NCI-H748 (cell line): ENCODE measurements around the gene ZNF76.

ENCODE experiments used
- DNase-seq: peaks from one replicate; lab custom pipeline; 2025; ENCODE audit not compliant: unreplicated experiment; lab: John Stamatoyannopoulos, UW

ZNF76 gene

DNA sequence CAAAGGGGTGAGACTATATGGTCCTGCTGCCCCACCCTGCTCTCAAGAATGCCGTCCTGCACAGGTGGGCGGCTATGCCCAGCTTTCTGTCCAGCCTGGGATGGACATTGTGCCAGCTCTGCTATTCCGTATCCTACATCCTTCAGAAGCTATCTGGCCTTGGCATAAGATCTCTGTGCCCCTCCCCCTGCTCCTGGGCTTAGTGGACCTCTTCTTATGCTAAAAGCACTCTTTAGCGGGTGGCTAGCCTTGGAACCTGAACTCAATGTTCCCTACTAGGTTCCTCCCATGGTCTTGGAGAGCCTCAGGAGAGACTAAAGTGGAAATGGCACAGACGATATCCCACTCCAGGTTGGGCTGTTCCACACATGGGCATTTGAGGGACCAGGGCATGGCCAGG lies 23.3 kb upstream of the ZNF76 start:
- DNase-seq: no peak

DNA sequence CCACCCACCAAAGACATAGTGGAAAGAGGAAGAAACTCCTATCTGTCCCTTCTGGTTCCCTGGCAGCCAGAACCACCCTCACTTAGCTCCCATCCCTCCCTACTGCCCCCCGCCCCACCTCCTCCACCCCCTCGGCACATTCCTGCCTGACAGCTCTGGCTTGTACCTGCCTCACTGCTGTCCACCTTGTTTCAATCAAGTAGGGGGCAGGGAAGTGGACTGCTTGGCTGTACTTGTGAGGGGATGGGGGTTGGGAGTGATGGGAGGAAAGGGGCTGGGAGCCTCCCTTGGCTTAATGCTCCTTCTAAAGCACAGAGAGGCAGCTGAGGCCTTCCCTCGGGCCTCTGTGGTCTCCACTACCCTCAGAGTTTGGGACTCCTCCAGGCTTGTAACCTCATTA lies 22.1 kb upstream of the ZNF76 start:
- DNase-seq: no peak

DNA sequence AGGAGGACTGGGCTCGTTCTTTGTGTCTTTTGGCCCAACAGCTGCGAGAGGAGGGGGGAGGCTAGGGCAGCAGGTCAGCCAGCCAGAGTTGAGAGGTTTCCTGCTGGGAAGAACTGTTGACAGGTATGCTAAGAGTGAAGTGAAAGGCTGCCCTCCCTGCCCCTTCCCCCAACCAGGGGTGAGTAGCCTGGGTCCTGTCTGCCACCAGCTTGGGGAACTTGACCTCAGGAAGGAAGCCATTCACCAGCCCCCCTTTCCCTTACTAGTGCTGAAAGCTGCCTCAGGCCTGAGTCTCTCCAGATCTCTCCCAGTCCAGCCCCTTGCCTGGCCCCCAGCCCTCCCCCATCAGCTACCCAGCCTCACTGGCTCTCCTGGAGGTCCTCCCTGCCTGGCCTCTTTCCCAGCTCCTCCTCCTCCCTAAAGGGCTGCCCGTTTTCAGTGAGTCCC lies 20.7 kb upstream of the ZNF76 start:
- DNase-seq: no peak

DNA sequence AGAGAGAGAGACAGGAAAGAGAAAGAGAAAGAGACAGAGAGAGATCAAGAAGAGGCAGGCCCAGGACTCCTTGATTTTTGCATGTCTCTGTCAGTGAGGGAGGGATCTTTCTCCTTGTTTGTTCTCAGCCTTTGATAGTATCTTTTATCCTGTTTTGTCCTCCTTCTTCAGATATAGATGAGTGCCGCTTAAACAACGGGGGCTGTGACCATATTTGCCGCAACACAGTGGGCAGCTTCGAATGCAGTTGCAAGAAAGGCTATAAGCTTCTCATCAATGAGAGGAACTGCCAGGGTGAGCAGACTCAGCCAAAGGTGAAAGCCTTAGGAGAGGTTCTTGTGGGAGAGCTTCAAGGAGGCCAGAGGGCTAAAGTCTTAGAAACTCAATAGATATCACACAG lies 20.0 kb upstream of the ZNF76 start:
- DNase-seq: no peak

DNA sequence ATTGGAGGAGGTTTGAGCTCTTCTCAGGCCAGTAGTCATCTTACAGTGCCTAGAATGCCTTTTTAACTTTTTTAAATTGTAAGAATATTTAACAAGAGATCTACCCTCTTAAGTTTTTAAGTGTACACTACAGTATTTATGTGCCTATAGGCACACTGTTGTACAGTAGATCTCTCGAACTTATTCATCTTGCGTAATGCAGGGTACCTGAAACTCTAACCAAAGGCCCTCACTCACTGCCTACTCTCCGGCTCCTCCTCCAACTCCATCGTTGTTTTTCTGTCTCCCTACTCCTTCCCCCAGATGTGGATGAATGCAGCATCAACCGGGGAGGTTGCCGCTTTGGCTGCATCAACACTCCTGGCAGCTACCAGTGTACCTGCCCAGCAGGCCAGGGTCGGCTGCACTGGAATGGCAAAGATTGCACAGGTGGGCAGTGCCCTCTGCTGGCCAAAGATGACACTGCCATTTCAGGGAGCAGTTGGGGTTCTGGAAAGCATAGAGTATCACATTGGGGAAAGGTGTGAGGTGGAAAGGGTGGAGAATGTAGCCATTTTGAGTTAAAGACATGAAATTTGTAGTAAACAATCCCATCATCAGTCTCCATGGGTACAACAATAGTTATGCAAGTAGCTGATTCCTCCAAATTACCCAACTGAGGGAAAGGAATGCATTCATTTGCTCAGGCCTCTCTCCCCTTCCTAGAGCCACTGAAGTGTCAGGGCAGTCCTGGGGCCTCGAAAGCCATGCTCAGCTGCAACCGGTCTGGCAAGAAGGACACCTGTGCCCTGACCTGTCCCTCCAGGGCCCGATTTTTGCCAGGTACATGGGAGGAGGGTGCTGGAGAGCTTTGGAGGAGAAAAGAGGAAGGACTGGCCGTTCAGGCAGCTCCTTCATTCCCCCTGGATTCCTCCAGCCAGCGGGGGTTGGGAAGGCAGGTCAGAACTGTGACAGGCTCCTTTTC lies 18.4 kb upstream of the ZNF76 start:
- DNase-seq: peak; percentile 76

DNA sequence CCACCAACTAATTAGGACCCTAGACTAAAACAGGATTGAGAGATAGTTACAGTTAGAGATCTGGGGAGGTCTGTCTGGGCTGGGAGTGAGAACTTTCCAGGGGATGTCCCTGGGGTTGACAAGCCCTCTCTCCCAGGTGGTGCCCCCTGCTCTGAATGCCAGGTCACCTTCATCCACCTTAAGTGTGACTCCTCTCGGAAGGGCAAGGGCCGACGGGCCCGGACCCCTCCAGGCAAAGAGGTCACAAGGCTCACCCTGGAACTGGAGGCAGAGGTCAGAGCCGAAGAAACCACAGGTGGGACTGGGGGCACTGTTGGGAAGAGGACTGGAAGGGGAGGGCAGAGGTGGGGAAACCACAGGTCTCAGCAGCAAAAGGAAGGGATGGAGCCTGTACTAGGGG lies 17.0 kb upstream of the ZNF76 start:
- no peak for DNase-seq

DNA sequence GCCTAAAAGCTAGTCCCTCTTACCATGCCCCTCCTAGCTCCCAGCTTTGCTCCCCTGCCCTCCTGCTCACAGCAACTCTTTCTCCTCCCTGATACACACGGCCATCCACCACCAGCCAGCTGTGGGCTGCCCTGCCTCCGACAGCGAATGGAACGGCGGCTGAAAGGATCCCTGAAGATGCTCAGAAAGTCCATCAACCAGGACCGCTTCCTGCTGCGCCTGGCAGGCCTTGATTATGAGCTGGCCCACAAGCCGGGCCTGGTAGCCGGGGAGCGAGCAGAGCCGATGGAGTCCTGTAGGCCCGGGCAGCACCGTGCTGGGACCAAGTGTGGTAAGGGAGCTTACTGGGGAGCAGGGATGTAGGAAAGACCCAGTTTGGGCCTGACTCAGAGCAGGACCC lies 16.6 kb upstream of the ZNF76 start:
- no peak for DNase-seq

DNA sequence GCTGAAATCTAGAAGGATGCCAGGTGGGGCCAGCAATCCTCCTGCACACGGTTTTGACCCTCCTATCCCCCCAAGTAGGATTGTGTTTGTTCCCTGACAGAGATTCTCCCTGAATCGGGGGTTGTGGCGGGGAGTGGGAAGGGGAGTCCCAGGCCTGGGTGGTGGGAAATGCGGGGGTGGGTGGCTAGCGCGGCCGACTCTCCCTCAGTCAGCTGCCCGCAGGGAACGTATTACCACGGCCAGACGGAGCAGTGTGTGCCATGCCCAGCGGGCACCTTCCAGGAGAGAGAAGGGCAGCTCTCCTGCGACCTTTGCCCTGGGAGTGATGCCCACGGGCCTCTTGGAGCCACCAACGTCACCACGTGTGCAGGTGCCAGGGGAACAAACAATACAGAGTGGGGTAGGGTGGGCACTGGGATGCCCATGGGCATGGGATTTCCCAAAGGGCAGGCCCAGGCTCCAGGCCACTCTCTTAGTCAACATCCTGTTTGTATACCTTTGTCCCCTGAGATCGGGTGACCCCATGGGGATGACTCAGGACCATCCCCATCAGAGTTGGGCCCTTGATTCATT lies 16.1 kb upstream of the ZNF76 start:
- DNase-seq: no peak

DNA sequence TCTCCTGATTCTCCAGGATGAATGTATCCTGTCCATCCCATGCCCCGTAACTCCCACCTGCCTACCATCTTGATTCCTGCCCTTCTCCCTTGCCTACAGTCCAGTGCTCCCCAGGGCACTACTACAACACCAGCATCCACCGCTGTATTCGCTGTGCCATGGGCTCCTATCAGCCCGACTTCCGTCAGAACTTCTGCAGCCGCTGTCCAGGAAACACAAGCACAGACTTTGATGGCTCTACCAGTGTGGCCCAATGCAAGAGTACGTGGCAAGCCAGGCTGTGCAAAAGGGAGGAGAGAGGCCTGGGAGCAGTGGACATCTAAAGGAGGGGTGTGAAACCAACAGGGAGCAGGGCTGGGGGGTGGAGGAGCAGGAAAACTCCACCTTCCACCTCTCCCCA lies 15.0 kb upstream of the ZNF76 start:
- DNase-seq: no peak

DNA sequence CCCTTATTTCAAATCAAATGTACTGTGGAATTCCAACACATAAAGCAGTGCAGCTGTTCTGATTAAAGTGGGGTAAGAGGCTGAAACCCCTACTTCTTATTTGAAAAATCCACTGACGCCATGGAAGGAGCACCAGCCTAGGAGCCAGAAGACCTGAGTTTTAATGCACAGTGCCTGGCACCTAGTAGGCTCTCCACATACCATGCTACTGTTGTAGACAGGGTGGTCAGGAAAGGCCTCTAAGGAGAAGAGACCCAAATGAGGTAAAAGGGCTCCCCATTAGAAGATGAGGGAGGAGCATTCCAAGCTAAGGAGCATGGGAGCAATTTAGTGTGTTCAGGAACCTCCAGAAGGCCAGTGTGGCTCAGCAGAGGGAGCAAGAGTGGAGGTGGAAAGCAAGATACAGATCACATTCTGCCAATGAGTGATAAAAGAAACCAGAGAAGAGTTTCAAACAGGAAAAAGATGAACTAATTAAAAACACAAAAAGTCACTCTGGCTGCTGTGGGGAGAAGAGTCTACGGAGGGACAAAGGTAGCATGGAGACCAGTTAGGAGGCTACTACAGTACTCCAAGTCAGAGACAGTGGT lies 11.8 kb upstream of the ZNF76 start:
- DNase-seq: no peak

DNA sequence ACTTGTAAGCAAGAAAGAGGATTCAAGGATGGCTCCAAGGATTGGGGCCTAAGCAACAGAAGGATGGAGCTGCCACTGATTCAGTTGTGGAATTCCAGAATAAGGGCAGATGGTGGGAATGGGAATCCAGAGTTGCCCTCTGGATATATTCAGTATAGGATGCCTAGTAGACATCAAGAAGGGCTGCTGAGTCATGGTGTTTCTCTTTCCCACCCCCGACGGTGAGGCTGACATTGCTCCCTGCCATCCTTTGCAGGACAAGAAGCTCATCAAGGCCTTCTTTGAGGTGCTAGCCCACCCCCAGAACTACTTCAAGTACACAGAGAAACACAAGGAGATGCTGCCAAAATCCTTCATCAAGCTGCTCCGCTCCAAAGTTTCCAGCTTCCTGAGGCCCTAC lies 11.2 kb upstream of the ZNF76 start:
- DNase-seq: no peak

DNA sequence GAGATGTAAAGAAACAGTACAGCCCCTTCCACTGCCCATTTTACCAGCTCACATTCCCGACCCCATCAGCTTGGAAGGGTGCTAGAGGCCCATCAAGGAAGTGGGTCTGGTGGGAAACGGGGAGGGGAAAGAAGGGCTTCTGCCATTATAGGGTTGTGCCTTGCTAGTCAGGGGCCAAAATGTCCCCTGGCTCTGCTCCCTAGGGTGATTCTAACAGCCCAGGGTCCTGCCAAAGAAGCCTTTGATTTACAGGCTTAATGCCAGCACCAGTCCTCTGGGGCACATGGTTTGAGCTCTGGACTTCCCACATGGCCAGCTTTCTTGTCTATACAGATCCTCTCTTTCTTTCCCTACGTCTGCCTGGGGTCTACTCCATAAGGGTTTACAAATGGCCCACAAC lies 10.6 kb upstream of the ZNF76 start:
- no peak for DNase-seq

DNA sequence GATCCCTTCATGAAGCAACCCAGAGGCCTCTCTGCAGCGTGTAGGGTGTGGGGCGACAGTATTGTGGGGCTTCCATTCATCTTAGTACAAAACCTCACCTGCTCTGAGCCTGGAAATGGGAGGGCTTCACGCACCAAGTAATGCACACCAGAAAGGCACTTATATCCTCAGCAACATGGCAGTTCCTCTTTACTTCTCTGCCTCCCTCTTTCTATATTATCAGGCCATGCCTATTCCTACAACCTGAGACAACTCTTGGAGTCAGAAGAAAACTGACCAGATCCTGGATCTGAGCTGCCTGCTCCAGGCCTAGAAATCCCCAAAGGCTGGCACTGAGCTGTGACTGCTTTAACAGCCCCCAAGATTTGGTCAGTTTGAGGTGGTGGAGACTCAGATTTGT lies 7.6 kb upstream of the ZNF76 start:
- DNase-seq: no peak

DNA sequence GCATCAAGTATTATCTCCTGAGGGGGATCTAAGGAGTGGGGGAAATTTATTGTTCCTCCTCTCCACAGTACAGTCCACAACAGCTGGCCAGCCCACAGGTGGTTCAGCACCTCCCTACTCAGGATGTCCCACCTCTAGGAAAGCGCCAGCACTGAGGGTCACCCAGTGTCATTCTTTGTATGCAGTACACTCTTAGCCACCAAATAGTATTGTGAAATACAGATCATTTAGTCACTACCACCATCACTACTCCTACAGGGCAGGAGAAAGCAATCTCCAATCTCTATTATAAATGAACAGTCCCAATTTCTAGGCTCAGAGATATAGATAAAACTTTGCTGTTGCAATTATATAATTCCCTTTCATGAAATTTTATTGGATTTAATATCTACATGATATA lies 6.3 kb upstream of the ZNF76 start:
- no peak for DNase-seq

DNA sequence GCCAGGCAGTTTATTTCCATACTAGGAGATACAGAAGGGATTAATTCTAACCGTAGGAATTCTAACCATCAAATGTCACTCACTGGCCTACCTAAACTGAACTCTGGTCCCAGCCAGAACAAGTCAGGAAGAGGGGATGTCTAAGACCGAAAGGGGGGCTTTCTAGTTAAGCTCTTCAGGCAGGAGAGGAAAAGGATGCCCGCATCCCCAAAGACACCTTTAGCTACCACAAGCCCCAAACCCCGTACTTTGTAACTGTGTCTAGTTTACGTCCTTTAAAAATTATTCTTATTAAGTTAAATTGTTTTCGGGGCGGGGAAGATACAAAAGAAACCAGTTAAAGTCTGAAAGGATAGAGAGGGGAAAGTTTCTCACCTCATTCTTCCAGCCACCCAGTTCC lies 1.2 kb upstream of the ZNF76 start:
- no peak for DNase-seq

DNA sequence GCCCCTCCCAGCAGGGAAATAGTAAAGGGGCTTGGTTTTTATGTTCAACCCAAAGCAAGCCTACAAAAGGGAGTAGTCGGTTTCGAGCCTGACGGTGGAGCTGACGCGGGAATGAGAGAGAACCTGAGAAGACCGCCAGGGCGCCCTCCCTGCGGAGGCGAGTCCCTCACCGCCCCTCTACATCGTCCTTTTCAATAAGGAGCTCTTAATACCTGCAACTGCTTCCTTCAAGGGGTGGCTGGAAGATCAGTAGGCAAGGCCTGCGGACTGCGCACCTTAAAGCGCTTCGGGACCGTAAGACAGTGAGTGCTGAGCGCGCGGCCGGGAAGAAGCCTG lies 709 bp upstream of the ZNF76 start:
- peak; percentile 84 for DNase-seq

DNA sequence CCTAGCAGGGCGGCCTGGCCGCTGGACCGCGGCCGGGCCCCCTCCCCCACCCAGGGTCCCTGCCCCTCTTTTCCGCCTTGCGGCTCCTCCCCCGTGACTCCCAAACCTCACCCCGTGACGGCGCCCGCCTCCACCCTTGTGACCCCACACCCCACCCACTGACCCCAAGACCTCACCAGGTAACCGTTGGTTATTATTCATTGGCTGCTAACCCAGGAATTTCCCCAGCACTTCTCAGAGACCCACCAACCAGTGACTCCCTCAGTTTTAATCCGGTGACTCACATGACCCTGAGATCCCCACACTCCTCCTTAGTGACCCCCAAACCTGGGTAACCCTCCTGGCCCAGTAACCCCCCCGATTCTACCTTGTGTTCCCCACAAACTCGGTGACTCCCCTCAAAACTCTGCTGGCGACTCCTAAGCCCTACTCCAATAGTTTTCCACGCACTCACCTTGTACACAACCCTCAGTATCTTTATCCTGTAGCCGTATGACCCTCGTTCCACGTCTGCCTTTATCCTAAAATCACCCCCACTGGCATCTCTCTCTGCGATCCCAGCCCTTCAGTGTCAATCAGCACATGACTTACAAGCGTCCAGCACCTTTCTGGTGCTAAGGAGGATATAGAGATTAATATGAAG lies 534 bp downstream of the ZNF76 start:
- DNase-seq: peak; percentile 77

DNA sequence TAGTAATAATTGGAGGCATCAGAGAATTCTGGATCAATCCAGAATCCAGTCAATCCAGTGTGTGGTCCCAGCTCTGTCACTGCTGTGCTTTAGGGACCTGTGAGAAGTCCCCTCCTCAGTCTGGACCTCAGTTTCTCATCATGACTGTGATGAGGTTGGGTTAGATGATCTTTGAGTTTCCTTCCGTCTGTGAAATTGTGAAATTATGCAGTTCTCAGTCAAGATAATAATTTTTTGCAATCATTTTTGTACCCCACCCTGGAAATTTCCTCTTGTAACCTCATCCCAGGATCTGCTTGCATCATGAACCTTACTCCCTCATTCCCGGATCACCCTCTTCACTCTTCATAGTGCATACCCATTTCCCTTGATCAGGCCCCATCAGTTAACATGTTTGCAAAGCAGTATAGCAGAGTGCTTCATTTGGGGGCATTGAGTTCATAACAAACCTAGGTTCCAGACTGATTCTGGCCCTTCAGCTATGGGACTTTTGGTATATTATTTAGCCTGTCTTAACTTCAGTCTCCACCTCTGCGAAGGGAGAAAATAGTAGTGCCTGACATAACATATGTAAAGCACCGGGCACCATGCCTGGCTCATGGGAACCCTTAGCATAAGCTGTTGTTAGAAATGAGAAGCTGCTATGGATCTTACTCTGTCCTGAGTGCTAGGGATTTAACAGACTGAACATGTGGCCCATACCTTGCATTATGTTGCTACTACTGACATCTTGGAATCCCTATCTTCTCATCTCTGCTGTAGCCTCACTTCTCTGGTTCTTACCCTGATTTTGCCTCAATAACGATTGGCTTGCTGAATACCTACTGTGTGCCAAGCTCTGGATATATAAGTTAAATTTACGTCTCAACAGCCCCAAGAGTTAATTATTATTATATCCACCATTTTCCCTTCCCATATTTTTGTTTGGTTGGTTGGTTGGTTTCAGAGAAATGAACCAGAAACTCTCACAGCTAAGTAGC lies 1.3 kb downstream of the ZNF76 start:
- no peak for DNase-seq

DNA sequence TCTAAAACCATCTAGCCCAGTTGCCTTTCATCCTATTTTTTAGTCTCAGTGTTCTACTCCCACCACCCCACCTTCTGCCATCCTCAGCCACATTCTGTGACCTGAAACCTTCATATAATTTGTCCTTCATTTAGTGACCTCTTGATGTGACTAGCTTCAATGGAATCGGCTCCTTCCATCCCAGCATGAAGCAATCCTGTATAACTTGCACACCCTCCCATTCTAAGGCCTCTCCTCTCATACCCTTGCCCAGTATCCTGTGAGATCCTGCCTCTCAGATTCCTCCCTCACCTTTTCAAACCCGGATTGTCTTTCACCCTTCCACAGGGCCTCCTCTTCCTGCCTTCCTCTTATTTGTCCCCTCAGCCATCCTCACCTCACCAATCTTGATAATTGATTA lies 3.1 kb downstream of the ZNF76 start:
- DNase-seq: no peak

DNA sequence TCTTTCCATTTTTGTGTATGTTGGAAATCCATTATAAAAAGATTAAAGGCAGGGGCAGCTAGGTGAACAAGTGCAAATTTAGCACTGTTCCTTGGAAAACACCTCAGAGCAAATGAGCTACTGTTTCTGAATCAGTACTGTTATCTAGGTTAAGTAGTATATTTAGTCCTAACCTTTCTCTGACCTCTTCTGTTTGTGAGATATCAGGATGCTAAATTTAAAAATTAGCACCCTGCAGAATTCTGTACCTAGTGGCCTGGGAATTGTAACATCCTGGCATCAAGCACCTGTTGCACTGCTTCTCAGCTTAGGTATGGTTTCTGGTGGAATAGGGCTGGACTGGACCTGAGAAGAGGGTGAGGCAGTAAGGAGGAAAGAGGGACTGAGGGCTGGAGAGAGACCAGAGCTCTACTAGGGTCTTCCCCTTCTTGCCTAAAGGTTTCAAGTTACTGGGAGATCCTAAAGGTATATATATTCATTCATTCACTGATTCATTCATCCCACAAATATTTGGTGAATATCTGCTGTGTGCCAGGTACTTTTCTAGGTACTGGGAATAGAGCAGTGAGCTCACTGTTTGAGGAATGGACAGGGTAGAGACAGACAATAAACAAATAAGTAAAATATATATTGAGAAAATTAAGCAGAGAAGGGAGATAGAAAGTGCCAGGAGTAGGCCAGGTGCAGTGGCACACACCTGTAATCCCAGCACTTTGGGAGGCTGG lies 5.2 kb downstream of the ZNF76 start:
- DNase-seq: no peak
